ENCODE data around the gene CBARP.

DNA sequence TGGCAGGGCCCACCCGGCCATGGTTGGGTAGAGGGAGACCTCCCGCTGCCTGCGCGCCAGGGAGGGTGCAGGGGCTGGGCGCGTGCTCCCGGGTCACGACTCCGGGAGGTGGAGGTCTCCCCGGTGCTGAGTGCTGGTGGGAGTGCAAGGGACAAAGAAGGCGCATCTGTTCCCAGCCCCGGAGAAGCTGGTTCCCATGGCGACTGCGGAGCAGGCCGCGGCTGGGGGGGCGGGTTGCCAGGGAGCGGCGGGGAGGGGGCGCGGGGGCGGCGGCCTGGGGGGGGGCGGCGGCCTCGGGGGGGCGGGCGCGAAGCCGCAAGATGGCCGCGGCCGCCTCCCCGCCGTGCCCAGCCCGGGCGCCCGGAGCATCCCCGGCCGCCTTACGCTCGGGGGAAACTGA lies 1.2 kb downstream of the CBARP start:
- TF ChIP-seq, protein P1, sequence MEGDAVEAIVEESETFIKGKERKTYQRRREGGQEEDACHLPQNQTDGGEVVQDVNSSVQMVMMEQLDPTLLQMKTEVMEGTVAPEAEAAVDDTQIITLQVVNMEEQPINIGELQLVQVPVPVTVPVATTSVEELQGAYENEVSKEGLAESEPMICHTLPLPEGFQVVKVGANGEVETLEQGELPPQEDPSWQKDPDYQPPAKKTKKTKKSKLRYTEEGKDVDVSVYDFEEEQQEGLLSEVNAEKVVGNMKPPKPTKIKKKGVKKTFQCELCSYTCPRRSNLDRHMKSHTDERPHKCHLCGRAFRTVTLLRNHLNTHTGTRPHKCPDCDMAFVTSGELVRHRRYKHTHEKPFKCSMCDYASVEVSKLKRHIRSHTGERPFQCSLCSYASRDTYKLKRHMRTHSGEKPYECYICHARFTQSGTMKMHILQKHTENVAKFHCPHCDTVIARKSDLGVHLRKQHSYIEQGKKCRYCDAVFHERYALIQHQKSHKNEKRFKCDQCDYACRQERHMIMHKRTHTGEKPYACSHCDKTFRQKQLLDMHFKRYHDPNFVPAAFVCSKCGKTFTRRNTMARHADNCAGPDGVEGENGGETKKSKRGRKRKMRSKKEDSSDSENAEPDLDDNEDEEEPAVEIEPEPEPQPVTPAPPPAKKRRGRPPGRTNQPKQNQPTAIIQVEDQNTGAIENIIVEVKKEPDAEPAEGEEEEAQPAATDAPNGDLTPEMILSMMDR (IDR thresholded peaks at IDR 0.05): no peak
- no peak for TF ChIP-seq POLR2A (IDR thresholded peaks at IDR 0.05)
